ENCODE measurements around the gene OSBPL1A.

Gene OSBPL1A

GRCh38 chr18:24333084-24333483 is 64.5 kb downstream of the OSBPL1A start:
- no peak for DNase-seq

- DNase-seq, result no peak
Observed at GRCh38 chr18:24326211-24326610, 71.4 kb downstream of the OSBPL1A start.

GRCh38 chr18:24322584-24323136 is 75.0 kb downstream of the OSBPL1A start:
- peak; percentile 77 for DNase-seq

- no peak for DNase-seq
Observed at GRCh38 chr18:24321071-24321470, 76.6 kb downstream of the OSBPL1A start.

GRCh38 chr18:24319757-24320156 is 77.9 kb downstream of the OSBPL1A start:
- DNase-seq, result no peak

- DNase-seq, result no peak
Observed at GRCh38 chr18:24317370-24317769, 80.3 kb downstream of the OSBPL1A start.

GRCh38 chr18:24315170-24315569 is 82.5 kb downstream of the OSBPL1A start:
- no peak for DNase-seq

- no peak for DNase-seq
Observed at GRCh38 chr18:24306201-24306600, 91.4 kb downstream of the OSBPL1A start.

- no peak for DNase-seq
Observed at GRCh38 chr18:24300703-24301102, 96.9 kb downstream of the OSBPL1A start.

- no peak for DNase-seq
Observed at GRCh38 chr18:24296276-24296675, 101.3 kb downstream of the OSBPL1A start.

GRCh38 chr18:24293254-24293653 is 104.4 kb downstream of the OSBPL1A start:
- DNase-seq, result no peak

- no peak for DNase-seq
Observed at GRCh38 chr18:24278591-24278990, 119.0 kb downstream of the OSBPL1A start.

GRCh38 chr18:24277516-24278195 is 120.0 kb downstream of the OSBPL1A start:
- DNase-seq, result no peak

GRCh38 chr18:24276994-24277393 is 120.6 kb downstream of the OSBPL1A start:
- DNase-seq, result no peak

- no peak for DNase-seq
Observed at GRCh38 chr18:24274837-24275236, 122.8 kb downstream of the OSBPL1A start.

- DNase-seq, result peak; percentile 18
Observed at GRCh38 chr18:24273596-24273995, 124.0 kb downstream of the OSBPL1A start.

GRCh38 chr18:24272229-24272525 is 125.4 kb downstream of the OSBPL1A start:
- no peak for DNase-seq

GRCh38 chr18:24271381-24272228 is 126.0 kb downstream of the OSBPL1A start:
- DNase-seq, result peak; percentile 82

GRCh38 chr18:24270937-24271380 is 126.7 kb downstream of the OSBPL1A start:
- peak; percentile 68 for DNase-seq

- no peak for DNase-seq
Observed at GRCh38 chr18:24270358-24270936, 127.2 kb downstream of the OSBPL1A start.

- no peak for DNase-seq
Observed at GRCh38 chr18:24268784-24269550, 128.7 kb downstream of the OSBPL1A start.

- no peak for DNase-seq
Observed at GRCh38 chr18:24267878-24268277, 129.7 kb downstream of the OSBPL1A start.

GRCh38 chr18:24266131-24266530 is 131.5 kb downstream of the OSBPL1A start:
- no peak for DNase-seq
